Stimulated activated CD8-positive, alpha-beta memory T cell treated with anti-CD3 and anti-CD28 coated beads, Interleukin-15, amount 100 ng/mL, for 48 hours (primary cell): ENCODE data around the gene ADGRV1.

Experiments used
- DNase-seq, 2 donors: peaks; one replicate each; pipeline ENCODE4 v3.0.0-alpha.2; 2020; ENCODE audit warnings: low read depth in 2 of 2

The ADGRV1 gene

GRCh38 chr5:91160714-91161285 lies 602.2 kb downstream of the ADGRV1 start:
- DNase-seq = no peak

GRCh38 chr5:91162534-91163381 lies 604.2 kb downstream of the ADGRV1 start:
- DNase-seq = peak; percentile 54 to 56

- DNase-seq = no peak
Measured at GRCh38 chr5:91164424-91164823, 605.8 kb downstream of the ADGRV1 start.

DNA sequence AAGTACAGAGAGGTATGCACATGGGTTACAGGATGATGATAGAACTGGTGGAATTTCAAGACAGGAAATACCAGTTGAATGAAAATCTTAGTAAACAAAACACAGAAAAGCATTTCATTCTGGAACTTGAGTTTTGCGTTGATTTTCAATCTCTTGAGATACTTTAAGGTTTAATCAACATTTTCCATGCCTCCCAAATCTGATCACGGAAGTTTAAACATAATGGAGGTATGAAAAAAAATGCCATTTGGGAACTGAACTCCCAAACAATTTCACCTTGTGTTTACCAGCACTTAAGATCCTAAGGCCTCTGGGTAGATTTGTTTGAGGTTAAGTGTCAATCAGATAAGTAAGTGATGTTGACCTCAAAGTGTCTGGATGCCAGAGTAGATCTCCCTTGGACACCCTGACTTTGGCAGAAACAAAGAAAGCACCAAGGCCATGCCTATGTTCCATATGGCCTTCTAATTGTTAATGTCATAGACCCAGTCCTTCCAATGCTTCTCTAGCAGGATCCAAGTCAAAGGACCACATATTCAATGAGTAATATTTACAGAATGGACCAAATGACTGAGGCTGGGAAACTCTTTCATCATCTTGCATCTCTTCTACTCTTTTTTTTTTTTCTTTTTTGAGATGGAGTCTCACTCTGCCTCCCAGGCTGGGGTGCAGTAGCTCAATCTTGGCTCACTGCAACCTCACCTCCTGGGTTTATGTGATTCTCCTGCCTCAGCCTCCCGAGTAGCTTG lies 607.6 kb downstream of the ADGRV1 start:
- DNase-seq = no peak

DNA sequence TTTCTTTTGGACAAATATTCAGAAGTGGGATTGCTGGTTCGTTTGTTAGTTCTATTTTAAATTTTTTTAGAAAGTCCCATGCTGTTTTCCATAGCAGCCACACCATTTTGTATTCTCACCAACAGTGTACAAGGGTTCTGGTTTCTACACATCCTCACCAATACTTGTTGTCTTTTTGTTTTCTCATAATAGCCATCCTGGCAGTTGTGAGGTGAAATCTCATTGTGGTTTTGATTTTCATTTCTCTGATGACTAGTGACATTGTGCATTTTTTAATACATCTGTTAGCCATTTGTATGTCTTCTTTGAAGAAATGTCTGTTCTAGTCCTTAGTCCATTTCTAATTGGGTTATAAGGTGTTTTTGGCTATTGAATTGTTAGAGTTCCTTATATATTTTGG lies 610.3 kb downstream of the ADGRV1 start:
- DNase-seq = no peak

- no peak for DNase-seq
Measured at GRCh38 chr5:91170266-91170665, 611.7 kb downstream of the ADGRV1 start.

GRCh38 chr5:91171322-91171721 lies 612.7 kb downstream of the ADGRV1 start:
- no peak for DNase-seq

DNA sequence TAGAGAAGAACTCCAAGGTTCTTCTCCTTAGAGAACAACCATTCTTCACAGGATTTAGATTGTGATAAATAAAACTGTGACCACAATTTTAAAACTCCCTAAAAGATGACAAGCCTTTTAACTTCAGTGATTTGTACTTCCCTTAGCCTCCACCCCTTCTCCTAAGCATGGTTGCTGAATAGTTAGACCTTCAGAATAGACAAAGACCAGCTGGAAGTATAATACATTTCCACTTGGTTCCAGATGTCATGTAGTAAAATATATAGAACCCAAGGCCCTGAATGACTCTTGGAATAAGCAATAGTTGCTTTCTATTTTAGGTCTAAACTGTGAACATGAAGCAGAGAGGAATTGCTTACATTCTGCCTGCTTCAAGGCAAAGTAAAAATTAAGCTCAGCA lies 615.8 kb downstream of the ADGRV1 start:
- no peak for DNase-seq

GRCh38 chr5:91175708-91176107 lies 617.1 kb downstream of the ADGRV1 start:
- no peak for DNase-seq

GRCh38 chr5:91176288-91177016 lies 617.9 kb downstream of the ADGRV1 start:
- DNase-seq = no peak

GRCh38 chr5:91177085-91177484 lies 618.5 kb downstream of the ADGRV1 start:
- DNase-seq = no peak

GRCh38 chr5:91177639-91178038 lies 619.0 kb downstream of the ADGRV1 start:
- no peak for DNase-seq

DNA sequence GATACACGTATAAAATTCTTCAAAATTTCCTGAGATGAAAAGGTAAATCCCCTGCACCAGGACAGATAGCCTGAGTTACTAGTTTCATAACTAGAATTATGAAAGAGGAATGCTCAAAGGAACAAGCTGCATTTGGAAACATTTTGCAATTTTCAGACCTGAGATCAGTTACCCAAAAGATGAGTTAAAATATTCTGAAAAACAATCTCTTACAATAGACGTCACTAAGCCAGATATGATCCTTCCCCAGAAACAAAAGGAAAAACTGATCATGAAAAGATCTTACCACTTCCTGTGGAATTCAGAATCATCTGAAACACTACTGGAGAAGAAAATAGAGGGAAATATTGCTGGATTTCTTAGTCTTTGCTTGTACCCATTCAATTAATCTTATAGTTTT lies 619.9 kb downstream of the ADGRV1 start:
- no peak for DNase-seq

DNA sequence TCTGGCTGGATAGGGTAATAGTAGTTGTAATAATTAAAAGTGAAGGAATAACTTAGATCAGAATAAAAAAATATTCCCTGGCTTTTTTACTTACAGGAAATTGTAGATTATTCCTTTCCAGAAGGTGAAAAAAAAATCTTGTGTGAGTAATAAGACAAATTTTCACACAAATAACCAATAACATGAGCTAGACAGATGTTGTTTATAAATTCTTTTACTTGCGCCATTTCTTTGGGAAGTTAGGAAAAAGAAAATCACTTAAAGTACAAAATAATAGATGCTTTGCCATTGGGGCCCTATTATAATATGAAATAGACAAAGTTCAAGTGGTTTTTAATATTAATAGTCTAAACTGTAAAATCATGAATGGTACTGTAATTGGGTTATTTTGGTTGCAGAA lies 620.4 kb downstream of the ADGRV1 start:
- no peak for DNase-seq

GRCh38 chr5:91180506-91180905 lies 621.9 kb downstream of the ADGRV1 start:
- no peak for DNase-seq

DNA sequence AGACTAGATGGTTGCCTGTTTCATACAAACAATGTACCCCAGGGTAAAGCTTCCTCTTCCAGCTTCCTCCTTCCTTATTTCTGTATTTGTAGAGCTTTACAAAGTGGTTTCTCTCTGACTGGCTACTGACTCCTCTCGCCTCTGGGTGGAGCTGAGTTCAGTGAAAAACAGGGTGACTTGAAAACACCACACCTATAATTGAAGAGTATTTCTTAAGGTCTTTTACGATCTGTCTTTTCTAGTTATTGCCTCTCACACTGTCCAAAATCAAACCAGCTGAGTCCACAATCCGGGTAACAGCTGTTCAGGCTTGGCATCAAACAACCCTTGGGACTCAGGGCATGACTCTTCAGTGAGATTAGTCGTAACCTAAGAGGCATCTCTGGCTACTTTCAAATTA lies 624.2 kb downstream of the ADGRV1 start:
- DNase-seq = no peak

- DNase-seq = no peak
Measured at GRCh38 chr5:91183743-91184142, 625.1 kb downstream of the ADGRV1 start.

DNA sequence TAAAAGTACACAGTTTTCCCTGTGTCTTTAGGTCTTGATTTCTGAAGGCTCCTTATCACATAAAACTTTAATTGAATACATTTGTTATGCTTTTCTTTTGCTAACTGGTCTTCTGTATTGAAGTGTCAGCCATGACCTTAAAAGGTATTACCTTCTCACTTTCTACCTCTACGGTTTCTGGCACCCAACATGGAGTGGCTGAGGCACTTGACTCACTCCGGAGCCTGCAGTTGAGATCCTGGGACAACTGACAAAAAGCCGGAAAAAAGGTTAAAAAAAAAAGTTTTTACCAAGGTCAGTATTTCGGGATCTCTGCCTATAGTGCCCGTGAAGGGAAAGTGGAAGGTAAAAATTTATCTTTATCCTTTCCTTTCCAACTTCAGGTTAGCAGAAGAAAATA lies 627.5 kb downstream of the ADGRV1 start:
- DNase-seq = no peak

DNA sequence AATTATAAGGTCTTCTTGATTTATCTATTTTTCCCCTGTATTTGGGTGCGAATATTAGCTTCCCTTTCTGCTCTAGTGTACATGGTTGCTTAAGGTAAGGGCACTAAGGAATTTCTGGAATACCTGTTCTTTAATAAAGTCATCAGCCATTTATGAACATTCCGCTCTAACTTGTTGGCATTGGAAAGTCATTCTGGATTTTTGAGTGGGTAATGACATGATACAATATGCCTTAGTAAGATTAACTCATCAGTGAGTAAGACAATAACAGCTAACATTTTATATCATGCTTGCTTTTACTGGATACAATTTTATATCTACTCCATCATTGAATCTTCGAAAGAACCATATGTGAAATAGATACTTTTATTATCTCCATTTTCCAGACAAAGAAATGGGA lies 628.4 kb downstream of the ADGRV1 start:
- no peak for DNase-seq

GRCh38 chr5:91188755-91189154 lies 630.2 kb downstream of the ADGRV1 start:
- no peak for DNase-seq

DNA sequence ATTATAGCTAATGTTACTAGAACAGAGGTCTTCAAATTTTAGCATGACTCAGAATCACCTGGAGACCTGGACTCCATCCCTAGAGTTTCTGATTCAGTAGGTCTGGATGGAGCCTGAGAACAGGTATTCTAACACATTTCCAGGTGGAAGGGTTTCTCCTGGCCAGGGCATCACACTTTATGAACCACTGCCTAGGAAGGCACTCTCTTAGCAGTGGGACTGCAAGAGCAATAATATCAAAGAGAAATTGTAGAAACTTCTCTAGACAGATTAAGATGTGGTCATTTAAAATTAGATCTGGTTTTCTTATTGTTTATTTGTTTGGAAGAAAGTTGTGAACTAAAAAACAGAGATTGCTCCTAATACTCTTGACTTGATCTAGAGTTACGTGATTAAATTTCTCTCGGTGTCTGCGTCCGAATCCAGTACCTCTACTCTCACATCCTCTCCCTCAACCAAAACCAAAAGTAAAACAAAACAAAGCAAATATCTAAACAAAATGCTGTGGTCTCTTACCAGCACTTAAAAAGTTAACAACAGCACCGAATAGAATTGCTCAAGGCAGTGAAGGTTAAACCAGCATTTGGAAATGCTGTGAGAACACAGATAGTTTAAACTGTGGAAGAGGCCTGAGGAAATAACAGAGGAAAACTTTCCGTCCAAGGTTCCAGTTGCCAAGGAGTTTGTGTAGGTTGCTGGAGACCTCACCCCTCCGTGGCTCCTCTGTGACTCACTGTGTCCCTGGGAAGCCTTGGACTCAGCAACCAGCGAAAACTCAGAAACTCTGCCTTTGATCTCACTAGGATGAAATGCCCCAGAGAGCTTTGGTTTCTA lies 631.1 kb downstream of the ADGRV1 start:
- DNase-seq = no peak
